Fibroblast of villous mesenchyme (primary cell): ENCODE measurements around the gene RNASE13. TPM values are rescaled to one million over a fixed set of nuclear protein-coding genes. Genes with fewer than 3 reads are reported as not detected.
"Not testable (repeated sequence)": the region's sequence is repeated elsewhere in the genome, so short reads cannot be mapped to it uniquely, and the experiment has no call there.

ENCODE experiments used
- DNase-seq: peaks from one replicate; pipeline ENCODE4 v3.0.0-alpha.2; 2010; ENCODE audit warnings: low read depth
- H3K4me3 ChIP-seq: 2 replicates; pipeline ENCODE4 v1.5.1; 2011; ENCODE audit warnings: low read depth, mild to moderate bottlenecking, low read length
- total RNA-seq: library from RNA; depleted of rRNA; stranded (reverse); fragments of >200 nt; gene quantifications from 2 replicates; pipeline ENCODE4 v1.2.3, GENCODE V29; 2012
- TF ChIP-seq, protein P1 (sequence below): IDR thresholded peaks from 2 replicates; pipeline ENCODE4 v1.5.1; 2012; ENCODE audit warnings: low read depth, mild to moderate bottlenecking, low read length; ENCODE audit not compliant: insufficient read depth

RNASE13 gene
- total RNA-seq, 1 donor = not detected

- no peak within 1 kb of the TSS for H3K4me3 ChIP-seq
- peak; percentile 16 for DNase-seq
- TF ChIP-seq, protein P1, sequence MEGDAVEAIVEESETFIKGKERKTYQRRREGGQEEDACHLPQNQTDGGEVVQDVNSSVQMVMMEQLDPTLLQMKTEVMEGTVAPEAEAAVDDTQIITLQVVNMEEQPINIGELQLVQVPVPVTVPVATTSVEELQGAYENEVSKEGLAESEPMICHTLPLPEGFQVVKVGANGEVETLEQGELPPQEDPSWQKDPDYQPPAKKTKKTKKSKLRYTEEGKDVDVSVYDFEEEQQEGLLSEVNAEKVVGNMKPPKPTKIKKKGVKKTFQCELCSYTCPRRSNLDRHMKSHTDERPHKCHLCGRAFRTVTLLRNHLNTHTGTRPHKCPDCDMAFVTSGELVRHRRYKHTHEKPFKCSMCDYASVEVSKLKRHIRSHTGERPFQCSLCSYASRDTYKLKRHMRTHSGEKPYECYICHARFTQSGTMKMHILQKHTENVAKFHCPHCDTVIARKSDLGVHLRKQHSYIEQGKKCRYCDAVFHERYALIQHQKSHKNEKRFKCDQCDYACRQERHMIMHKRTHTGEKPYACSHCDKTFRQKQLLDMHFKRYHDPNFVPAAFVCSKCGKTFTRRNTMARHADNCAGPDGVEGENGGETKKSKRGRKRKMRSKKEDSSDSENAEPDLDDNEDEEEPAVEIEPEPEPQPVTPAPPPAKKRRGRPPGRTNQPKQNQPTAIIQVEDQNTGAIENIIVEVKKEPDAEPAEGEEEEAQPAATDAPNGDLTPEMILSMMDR = no peak
These were observed 7.2 kb upstream of the RNASE13 start, which contains the start of gene RNASE7 for GRCh38 chr14:21041676-21042433. TSS of gene RNASE7 (plus strand) at chr14:21042362. CDS start at chr14:21042993, 631 bp downstream.

- H3K4me3 ChIP-seq, DNase-seq: not testable (repeated sequence)
These were observed 6.3 kb upstream of the RNASE13 start for GRCh38 chr14:21040941-21041340.

GRCh38 chr14:21040370-21040925 lies 5.8 kb upstream of the RNASE13 start:
- TF ChIP-seq, protein P1 = no peak
- H3K4me3 ChIP-seq = no peak overlapping the region
- DNase-seq = no peak

GRCh38 chr14:21039585-21040369 lies 5.2 kb upstream of the RNASE13 start:
- DNase-seq = peak; percentile 72
- H3K4me3 ChIP-seq = no peak overlapping the region
- TF ChIP-seq, protein P1 = peak; percentile 73

GRCh38 chr14:21038441-21039422 lies 4.1 kb upstream of the RNASE13 start:
- TF ChIP-seq, protein P1 = no peak
- H3K4me3 ChIP-seq = no peak overlapping the region
- DNase-seq = peak; percentile 67

DNA sequence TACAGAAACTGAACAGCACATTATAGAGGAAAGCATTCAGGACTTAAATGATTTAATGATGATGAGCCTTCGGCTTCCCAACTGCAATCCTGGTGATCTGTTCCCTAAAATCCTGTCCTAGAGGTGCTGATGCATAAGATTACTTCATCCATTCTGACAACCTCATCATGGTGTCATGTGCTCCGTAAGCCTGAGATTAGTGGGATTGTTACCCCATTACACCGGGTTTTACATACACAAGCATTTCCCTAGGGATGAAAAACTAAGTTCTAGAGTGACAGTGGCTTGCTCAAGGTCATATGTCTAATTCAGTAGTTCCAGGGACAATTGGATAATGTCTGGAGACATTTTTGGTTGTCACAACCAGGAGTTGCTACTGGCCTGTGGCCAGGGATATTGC lies 2.5 kb upstream of the RNASE13 start:
- no peak for DNase-seq
- no peak overlapping the region for H3K4me3 ChIP-seq
- TF ChIP-seq, protein P1 = no peak
